ENCODE data around the gene VEGFB. TPM values are rescaled to one million over a fixed set of nuclear protein-coding genes. Genes with fewer than 3 reads are reported as not detected.

VEGFB gene
- total RNA-seq, 2 donors from 2014 or later: 74.1 to 83.5 TPM

GRCh38 chr11:64207256-64208085 is 26.9 kb upstream of the VEGFB start:
- Mint-ChIP-seq H3K9me3 (no peaks in the 10 kb centered on the region), H3K4me3 (peak overlapping the region; percentile 93), H3K27ac (peak overlapping the region; percentile 98), H3K27me3 (no peaks in the 10 kb centered on the region), H3K4me1 (peaks cover 19% of the 10 kb centered on the region), H3K36me3 (ENCODE audit: low read depth) (peaks cover 100% of the 10 kb centered on the region)
- peak; percentile 80 for ATAC-seq (replicated peaks)

- Mint-ChIP-seq H3K4me3 (peak overlapping the region; percentile 93), H3K9me3 (no peaks in the 10 kb centered on the region), H3K36me3 (ENCODE audit: low read depth) (peaks cover 100% of the 10 kb centered on the region), H3K4me1 (peaks cover 21% of the 10 kb centered on the region), H3K27ac (peak overlapping the region; percentile 98), H3K27me3 (no peaks in the 10 kb centered on the region)
- ATAC-seq (replicated peaks): no peak
These were observed 26.1 kb upstream of the VEGFB start for GRCh38 chr11:64208086-64208795.

GRCh38 chr11:64208796-64209562 is 25.4 kb upstream of the VEGFB start:
- no peaks in the 10 kb centered on the region for H3K9me3 Mint-ChIP-seq
- H3K36me3 Mint-ChIP-seq (ENCODE audit: low read depth): peaks cover 100% of the 10 kb centered on the region
- no peaks in the 10 kb centered on the region for H3K27me3 Mint-ChIP-seq
- H3K4me1 Mint-ChIP-seq: peaks cover 23% of the 10 kb centered on the region
- no peak for ATAC-seq (replicated peaks)
- H3K27ac Mint-ChIP-seq: peak overlapping the region; percentile 98
- H3K4me3 Mint-ChIP-seq: peak overlapping the region; percentile 93

GRCh38 chr11:64209563-64209843 is 24.9 kb upstream of the VEGFB start:
- H3K4me1 Mint-ChIP-seq: peaks cover 21% of the 10 kb centered on the region
- H3K36me3 Mint-ChIP-seq (ENCODE audit: low read depth): peaks cover 100% of the 10 kb centered on the region
- H3K27ac Mint-ChIP-seq: peak overlapping the region; percentile 98
- H3K9me3 Mint-ChIP-seq: no peaks in the 10 kb centered on the region
- ATAC-seq (replicated peaks): no peak
- H3K4me3 Mint-ChIP-seq: peak overlapping the region; percentile 93
- no peaks in the 10 kb centered on the region for H3K27me3 Mint-ChIP-seq

GRCh38 chr11:64210301-64211020 is 23.9 kb upstream of the VEGFB start:
- Mint-ChIP-seq H3K36me3 (ENCODE audit: low read depth) (peaks cover 100% of the 10 kb centered on the region), H3K9me3 (no peaks in the 10 kb centered on the region), H3K4me3 (peak overlapping the region; percentile 93), H3K27ac (peak overlapping the region; percentile 98), H3K4me1 (peaks cover 24% of the 10 kb centered on the region), H3K27me3 (no peaks in the 10 kb centered on the region)
- no peak for ATAC-seq (replicated peaks)

GRCh38 chr11:64211181-64211872 is 23.1 kb upstream of the VEGFB start:
- Mint-ChIP-seq H3K36me3 (ENCODE audit: low read depth) (peaks cover 100% of the 10 kb centered on the region), H3K4me1 (peaks cover 24% of the 10 kb centered on the region), H3K4me3 (no peak overlapping the region), H3K27ac (peak overlapping the region; percentile 59), H3K9me3 (no peaks in the 10 kb centered on the region), H3K27me3 (no peaks in the 10 kb centered on the region)
- no peak for ATAC-seq (replicated peaks)

- Mint-ChIP-seq H3K4me3 (no peak overlapping the region), H3K27ac (no peak overlapping the region), H3K27me3 (no peaks in the 10 kb centered on the region), H3K4me1 (peaks cover 20% of the 10 kb centered on the region), H3K36me3 (ENCODE audit: low read depth) (peaks cover 99% of the 10 kb centered on the region), H3K9me3 (no peaks in the 10 kb centered on the region)
- ATAC-seq (replicated peaks): no peak
These were observed 17.5 kb upstream of the VEGFB start for GRCh38 chr11:64216879-64217278.

GRCh38 chr11:64218628-64219353 is 15.6 kb upstream of the VEGFB start:
- H3K9me3 Mint-ChIP-seq: no peaks in the 10 kb centered on the region
- no peak for ATAC-seq (replicated peaks)

GRCh38 chr11:64219354-64219684 is 15.1 kb upstream of the VEGFB start:
- no peaks in the 10 kb centered on the region for H3K27me3 Mint-ChIP-seq
- no peaks in the 10 kb centered on the region for H3K9me3 Mint-ChIP-seq
- no peak for ATAC-seq (replicated peaks)
- H3K4me3 Mint-ChIP-seq: no peak overlapping the region
- H3K4me1 Mint-ChIP-seq: peaks cover 6% of the 10 kb centered on the region
- H3K36me3 Mint-ChIP-seq (ENCODE audit: low read depth): peaks cover 92% of the 10 kb centered on the region
- H3K27ac Mint-ChIP-seq: no peak overlapping the region

More at GRCh38 chr11:64218628-64219353, 15.6 kb upstream of the VEGFB start:
- Mint-ChIP-seq H3K4me1 (peaks cover 9% of the 10 kb centered on the region), H3K36me3 (ENCODE audit: low read depth) (peaks cover 98% of the 10 kb centered on the region), H3K27me3 (no peaks in the 10 kb centered on the region), H3K4me3 (no peak overlapping the region), H3K27ac (peak overlapping the region; percentile 63)

GRCh38 chr11:64219755-64220154 is 14.6 kb upstream of the VEGFB start:
- Mint-ChIP-seq H3K4me3 (no peak overlapping the region), H3K27ac (no peak overlapping the region), H3K9me3 (no peaks in the 10 kb centered on the region), H3K36me3 (ENCODE audit: low read depth) (peaks cover 88% of the 10 kb centered on the region), H3K27me3 (no peaks in the 10 kb centered on the region), H3K4me1 (peaks cover 6% of the 10 kb centered on the region)
- no peak for ATAC-seq (replicated peaks)

- peaks cover 83% of the 10 kb centered on the region for H3K36me3 Mint-ChIP-seq (ENCODE audit: low read depth)
- H3K4me3 Mint-ChIP-seq: no peak overlapping the region
- peaks cover 1% of the 10 kb centered on the region for H3K4me1 Mint-ChIP-seq
- no peak for ATAC-seq (replicated peaks)
- H3K27me3 Mint-ChIP-seq: no peaks in the 10 kb centered on the region
- no peak overlapping the region for H3K27ac Mint-ChIP-seq
- no peaks in the 10 kb centered on the region for H3K9me3 Mint-ChIP-seq
These were observed 14.1 kb upstream of the VEGFB start for GRCh38 chr11:64220271-64220670.

- H3K4me1 Mint-ChIP-seq: no peaks in the 10 kb centered on the region
- no peaks in the 10 kb centered on the region for H3K9me3 Mint-ChIP-seq
- H3K27ac Mint-ChIP-seq: no peak overlapping the region
- H3K4me3 Mint-ChIP-seq: no peak overlapping the region
- H3K27me3 Mint-ChIP-seq: no peaks in the 10 kb centered on the region
- H3K36me3 Mint-ChIP-seq (ENCODE audit: low read depth): peaks cover 77% of the 10 kb centered on the region
- ATAC-seq (replicated peaks): no peak
These were observed 13.6 kb upstream of the VEGFB start for GRCh38 chr11:64220798-64221197.

GRCh38 chr11:64222651-64223000 is 11.8 kb upstream of the VEGFB start:
- H3K4me3 Mint-ChIP-seq: no peak overlapping the region
- H3K27ac Mint-ChIP-seq: no peak overlapping the region
- H3K36me3 Mint-ChIP-seq (ENCODE audit: low read depth): peaks cover 71% of the 10 kb centered on the region
- no peak for ATAC-seq (replicated peaks)
- H3K4me1 Mint-ChIP-seq: no peaks in the 10 kb centered on the region
- no peaks in the 10 kb centered on the region for H3K9me3 Mint-ChIP-seq
- no peaks in the 10 kb centered on the region for H3K27me3 Mint-ChIP-seq
